ENCODE data around the gene IPO4. TPM values are rescaled to one million over a fixed set of nuclear protein-coding genes. Genes with fewer than 3 reads are reported as not detected.

IPO4 gene
- total RNA-seq, 1 donor from 2014 or later: 28.8 TPM

DNA sequence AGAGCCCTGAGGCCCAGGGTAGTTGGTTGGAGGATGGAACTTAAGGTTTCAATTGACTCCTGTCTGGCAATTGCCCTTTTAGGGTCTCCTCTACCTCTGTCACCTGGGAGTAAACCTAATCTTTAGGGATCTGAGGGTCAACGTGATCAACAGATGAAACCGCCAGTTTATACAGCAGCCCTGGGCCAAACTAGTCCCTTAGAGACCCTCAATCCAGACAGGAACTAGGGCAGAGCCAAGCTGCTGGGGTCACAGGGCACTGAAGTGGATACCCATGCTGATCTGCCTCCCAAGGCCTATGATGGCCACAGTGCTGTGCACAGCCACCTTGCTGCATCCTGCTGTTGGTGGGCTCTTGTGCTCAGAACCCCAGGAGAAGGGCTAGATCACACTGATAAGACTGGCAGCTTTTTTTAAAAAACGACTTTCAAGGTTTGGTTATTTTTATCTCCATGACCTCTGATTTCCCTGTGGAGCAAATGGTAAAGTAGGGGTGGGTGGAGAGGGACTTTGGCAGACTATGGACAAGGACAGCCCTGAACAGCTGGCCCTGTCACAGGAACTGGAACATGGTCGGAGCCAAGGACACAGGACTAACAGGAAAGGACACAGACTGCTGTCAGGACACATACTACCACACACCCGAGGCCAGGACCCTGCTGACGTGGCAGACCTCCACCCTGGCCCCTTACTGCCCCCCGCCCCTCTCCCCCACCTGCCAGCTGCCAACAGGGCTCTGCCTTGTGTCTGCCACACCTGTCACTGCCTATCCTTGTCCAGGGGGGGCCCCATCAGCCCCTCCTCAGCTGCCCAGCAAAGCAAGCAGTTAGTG is 57.7 kb downstream of the IPO4 start:
- no peak for DNase-seq

DNA sequence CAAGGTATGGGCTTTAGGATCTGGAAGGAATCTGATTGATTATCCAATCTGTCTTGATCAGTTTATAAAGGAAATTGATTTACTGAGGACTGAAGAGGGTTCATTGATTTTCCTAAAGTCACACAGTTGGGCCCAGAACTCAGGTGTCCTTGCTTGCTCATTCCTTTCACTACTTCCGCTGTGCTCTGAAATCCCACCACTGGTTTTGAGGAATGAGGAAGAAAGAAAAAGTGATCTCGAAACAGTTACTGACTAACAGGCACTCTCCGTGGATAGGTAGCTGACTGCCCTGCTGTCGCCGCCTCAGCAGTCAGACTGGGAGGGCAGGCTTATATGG is 58.3 kb downstream of the IPO4 start, which contains the start of gene FITM1:
Gene FITM1 (plus strand): TSS at position 280 of the 337 bp plus-strand sequence. CDS start 905 bp downstream, outside the sequence.
- no peak for DNase-seq

Other genes starting within 250 kb of the IPO4 start
- gene DHRS4, start 235.0 kb downstream of the IPO4 start, total RNA-seq: 36.4 and 42.9 TPM in 2 replicates
- gene DHRS4L2, start 199.9 kb downstream of the IPO4 start, total RNA-seq: 11.6 and 12.6 TPM in 2 replicates
- gene CARMIL3, start 136.8 kb downstream of the IPO4 start, total RNA-seq: 0.05 TPM in 1 of 2 replicates, not detected in the other
- gene CPNE6, start 117.3 kb downstream of the IPO4 start, total RNA-seq: not detected in 2 replicates
- gene PCK2, start 94.5 kb downstream of the IPO4 start, total RNA-seq: 5.8 and 10.5 TPM in 2 replicates
- gene DCAF11, start 74.0 kb downstream of the IPO4 start, total RNA-seq: 90.7 and 93.9 TPM in 2 replicates
- 0.88 and 2.6 TPM in 2 replicates for gene NRL, start 73.9 kb downstream of the IPO4 start, total RNA-seq
- 0.42 and 0.51 TPM in 2 replicates for gene FITM1, start 58.2 kb downstream of the IPO4 start, total RNA-seq
- 167 TPM in 2 replicates for gene PSME1, start 52.6 kb downstream of the IPO4 start, total RNA-seq
- 21.4 and 26.4 TPM in 2 replicates for gene EMC9, start 47.2 kb downstream of the IPO4 start, total RNA-seq
- gene PSME2, start 42.2 kb downstream of the IPO4 start, total RNA-seq: 108 and 110 TPM in 2 replicates
- gene RNF31, start 41.3 kb downstream of the IPO4 start, total RNA-seq: 53.2 and 54.1 TPM in 2 replicates
- gene IRF9, start 27.6 kb downstream of the IPO4 start, total RNA-seq: 37.8 and 55.5 TPM in 2 replicates
- 2.7 and 4.2 TPM in 2 replicates for gene REC8, start 16.7 kb downstream of the IPO4 start, total RNA-seq
- 63.5 and 82.5 TPM in 2 replicates for gene TM9SF1, start 6.6 kb upstream of the IPO4 start, total RNA-seq
- not detected in 2 replicates for gene TSSK4, start 16.9 kb upstream of the IPO4 start, total RNA-seq
- gene CHMP4A, start 24.7 kb upstream of the IPO4 start, total RNA-seq: 36.8 and 39.3 TPM in 2 replicates
- gene MDP1, start 27.2 kb upstream of the IPO4 start, total RNA-seq: 5.9 and 23.7 TPM in 2 replicates
- gene NEDD8, start 43.6 kb upstream of the IPO4 start, total RNA-seq: 197 and 248 TPM in 2 replicates
- gene GMPR2, start 44.1 kb upstream of the IPO4 start, total RNA-seq: 108 and 121 TPM in 2 replicates
- 68.4 and 71.7 TPM in 2 replicates for gene TINF2, start 53.8 kb upstream of the IPO4 start, total RNA-seq
- 0.17 and 0.51 TPM in 2 replicates for gene TGM1, start 74.4 kb upstream of the IPO4 start, total RNA-seq
- 27.9 and 28.6 TPM in 2 replicates for gene RABGGTA, start 82.8 kb upstream of the IPO4 start, total RNA-seq
- 10.6 and 16.7 TPM in 2 replicates for gene DHRS1, start 111.0 kb upstream of the IPO4 start, total RNA-seq
- gene NOP9, start 111.0 kb upstream of the IPO4 start, total RNA-seq: 30.1 and 33.5 TPM in 2 replicates
- gene CIDEB, start 119.2 kb upstream of the IPO4 start, total RNA-seq: 4.6 and 7.5 TPM in 2 replicates
- gene LTB4R2, start 121.3 kb upstream of the IPO4 start, total RNA-seq: 5.9 and 9.7 TPM in 2 replicates
- 3.5 and 3.6 TPM in 2 replicates for gene LTB4R, start 122.7 kb upstream of the IPO4 start, total RNA-seq
- gene ADCY4, start 146.3 kb upstream of the IPO4 start, total RNA-seq: 68.4 and 138 TPM in 2 replicates
- 4.7 and 5.8 TPM in 2 replicates for gene RIPK3, start 151.2 kb upstream of the IPO4 start, total RNA-seq
- gene NFATC4, start 179.4 kb upstream of the IPO4 start, total RNA-seq: 8.8 and 11.1 TPM in 2 replicates
- 12.6 and 17.0 TPM in 2 replicates for gene NYNRIN, start 210.2 kb upstream of the IPO4 start, total RNA-seq
- 0.84 and 1.0 TPM in 2 replicates for gene CBLN3, start 240.9 kb upstream of the IPO4 start, total RNA-seq
- 55.5 and 67.0 TPM in 2 replicates for gene KHNYN, start 241.1 kb upstream of the IPO4 start, total RNA-seq